HepG2 (cell line): Measurements from ENCODE around the gene RAD51D. TPM values are rescaled to one million over a fixed set of nuclear protein-coding genes. Genes with fewer than 3 reads are reported as not detected.

Source experiments
- NFE2L1 ChIP-seq: sonication (generic); formaldehyde crosslinking; IDR thresholded peaks from 2 replicates; pipeline ENCODE4 v1.4.0; 2020; ENCODE audit warnings: missing genetic modification reagents, mild to moderate bottlenecking, borderline replicate concordance
- RNF2 ChIP-seq: fragments of 450-650 bp; conservative IDR thresholded peaks from 2 replicates; pipeline ENCODE4 v1.6.1; 2016; ENCODE audit warnings: low read depth
- SIN3A ChIP-seq: IDR thresholded peaks from 2 replicates; pipeline ENCODE4 v1.6.1; 2011; ENCODE audit warnings: low read depth, mild to moderate bottlenecking, control low read depth, low read length, borderline replicate concordance
- ZFP36L1 ChIP-seq: sonication (generic); formaldehyde crosslinking; IDR thresholded peaks from 2 replicates; pipeline ENCODE4 v1.8.0; 2022; ENCODE audit warnings: mild to moderate bottlenecking, missing genetic modification reagents, moderate library complexity
- ZNF136 ChIP-seq: sonication (generic); formaldehyde crosslinking; IDR thresholded peaks from 2 replicates; pipeline ENCODE4 v1.8.1; 2022; ENCODE audit warnings: low read depth, mild to moderate bottlenecking, moderate library complexity, missing genetic modification reagents
- ZNF367 ChIP-seq: sonication (generic); formaldehyde crosslinking; IDR thresholded peaks from 2 replicates; pipeline ENCODE4 v1.4.0; 2020; ENCODE audit warnings: missing genetic modification reagents, borderline replicate concordance
- ZNF441 ChIP-seq: sonication (generic); formaldehyde crosslinking; IDR thresholded peaks from 2 replicates; pipeline ENCODE4 v1.7.0; 2021; ENCODE audit warnings: missing genetic modification reagents, borderline replicate concordance
- ZNF501 ChIP-seq: sonication (generic); formaldehyde crosslinking; IDR thresholded peaks from 2 replicates; pipeline ENCODE4 v1.5.1; 2020; ENCODE audit warnings: mild to moderate bottlenecking, moderate library complexity, missing genetic modification reagents
- ZNF619 ChIP-seq: sonication (generic); formaldehyde crosslinking; IDR thresholded peaks from 2 replicates; pipeline ENCODE4 v1.4.0; 2020; ENCODE audit warnings: mild to moderate bottlenecking, missing genetic modification reagents
- polyA plus RNA-seq, 8 experiments: library from polyadenylated mRNA; depleted of rRNA in 3 of 8; stranded (reverse) in 7 of 8; unstranded in 1 of 8; fragments of >200 nt; fragmentation: Illumina TruSeq in 4 of 8; extraction: Trizol in 4 of 8; gene quantifications; 2 replicates each; pipeline versions ENCODE4 v1.2.1 to v1.2.3, GENCODE V29; 2011 to 2016; ENCODE audit warnings: low read depth in 4 of 8, missing spikeins in 1 of 8, mixed read lengths in 1 of 8; ENCODE audit not compliant: insufficient read depth in 1 of 8
- total RNA-seq, 5 experiments: library from RNA; depleted of rRNA; stranded (reverse); fragments of >200 nt; fragmentation: Illumina TruSeq; extraction: Trizol; gene quantifications; 2 replicates each; pipeline ENCODE4 v1.2.3, GENCODE V29; 2016; ENCODE audit warnings: low read depth in 1 of 5
- TF ChIP-seq, protein P1 (sequence below): sonication (generic); formaldehyde crosslinking; IDR thresholded peaks from 2 replicates; pipeline ENCODE4 v1.4.0; 2020; ENCODE audit warnings: missing genetic modification reagents, mild to moderate bottlenecking, borderline replicate concordance
- TF ChIP-seq, protein P2 (sequence below): sonication (generic); formaldehyde crosslinking; IDR thresholded peaks from 2 replicates; pipeline ENCODE4 v1.5.0; 2020; ENCODE audit warnings: mild to moderate bottlenecking, missing genetic modification reagents
- TF ChIP-seq, protein P3 (sequence below): sonication (generic); formaldehyde crosslinking; IDR thresholded peaks from 2 replicates; pipeline ENCODE4 v1.9.0; 2021; ENCODE audit warnings: missing genetic modification reagents, borderline replicate concordance
- TF ChIP-seq, protein P4 (sequence below), 2 experiments: sonication (generic) in 1 of 2; formaldehyde crosslinking in 1 of 2; IDR thresholded peaks; 2 replicates each; pipeline versions ENCODE4 v1.4.0 to v1.6.1; 2016 to 2020; ENCODE audit warnings: borderline replicate concordance in 1 of 2, low read depth in 1 of 2, mild to moderate bottlenecking in 1 of 2, missing genetic modification reagents in 1 of 2
- TF ChIP-seq, protein P5 (sequence below): sonication (generic); formaldehyde crosslinking; IDR thresholded peaks from 2 replicates; pipeline ENCODE4 v1.8.1; 2023; ENCODE audit warnings: mild to moderate bottlenecking, missing genetic modification reagents

The RAD51D gene
- total and polyA plus RNA-seq, 2 of the 13 experiments (the other 11 are each of a cell fraction or from before 2014, with no cell fraction given), result 6.7 to 13.1 TPM

DNA sequence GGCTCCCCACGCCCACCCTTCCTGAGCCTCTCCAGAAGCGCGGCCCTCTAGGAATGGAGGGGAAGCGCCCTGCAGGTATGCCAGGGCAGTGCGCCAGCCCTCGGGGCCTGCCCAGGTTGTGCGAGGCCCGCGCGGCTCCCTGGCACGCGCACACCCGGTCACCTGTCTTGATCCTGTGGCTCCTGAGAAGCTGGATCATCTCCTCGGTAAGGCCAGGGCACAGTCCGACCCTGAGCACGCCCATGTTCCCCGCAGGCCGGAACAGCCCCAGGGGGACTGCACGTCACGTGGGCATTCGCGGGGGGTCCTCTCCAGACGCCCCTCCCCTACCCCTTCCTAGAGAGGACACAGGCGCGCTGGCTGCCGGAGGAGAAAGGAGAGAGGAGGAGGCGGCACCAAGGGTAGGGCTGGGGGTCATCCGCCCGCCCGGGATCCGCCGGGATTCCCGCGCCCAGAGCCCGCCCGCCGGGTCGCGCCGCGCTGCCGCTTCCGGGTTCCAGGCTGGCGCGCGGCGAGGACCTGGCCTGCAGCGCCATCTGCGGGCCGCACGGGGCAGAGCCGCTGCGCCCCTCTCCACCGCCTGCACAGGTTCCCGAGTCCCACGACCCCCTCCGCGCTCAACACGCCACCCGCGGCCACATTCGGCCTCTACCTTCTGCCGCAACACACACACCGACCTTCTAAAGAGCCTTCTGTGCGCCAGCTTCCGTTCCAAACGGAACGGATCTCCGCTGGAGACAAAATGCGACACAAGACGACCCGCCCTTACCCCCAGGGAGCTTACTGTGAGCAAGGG lies at the start of gene RAD51D (continued):
- TF ChIP-seq, protein P1, sequence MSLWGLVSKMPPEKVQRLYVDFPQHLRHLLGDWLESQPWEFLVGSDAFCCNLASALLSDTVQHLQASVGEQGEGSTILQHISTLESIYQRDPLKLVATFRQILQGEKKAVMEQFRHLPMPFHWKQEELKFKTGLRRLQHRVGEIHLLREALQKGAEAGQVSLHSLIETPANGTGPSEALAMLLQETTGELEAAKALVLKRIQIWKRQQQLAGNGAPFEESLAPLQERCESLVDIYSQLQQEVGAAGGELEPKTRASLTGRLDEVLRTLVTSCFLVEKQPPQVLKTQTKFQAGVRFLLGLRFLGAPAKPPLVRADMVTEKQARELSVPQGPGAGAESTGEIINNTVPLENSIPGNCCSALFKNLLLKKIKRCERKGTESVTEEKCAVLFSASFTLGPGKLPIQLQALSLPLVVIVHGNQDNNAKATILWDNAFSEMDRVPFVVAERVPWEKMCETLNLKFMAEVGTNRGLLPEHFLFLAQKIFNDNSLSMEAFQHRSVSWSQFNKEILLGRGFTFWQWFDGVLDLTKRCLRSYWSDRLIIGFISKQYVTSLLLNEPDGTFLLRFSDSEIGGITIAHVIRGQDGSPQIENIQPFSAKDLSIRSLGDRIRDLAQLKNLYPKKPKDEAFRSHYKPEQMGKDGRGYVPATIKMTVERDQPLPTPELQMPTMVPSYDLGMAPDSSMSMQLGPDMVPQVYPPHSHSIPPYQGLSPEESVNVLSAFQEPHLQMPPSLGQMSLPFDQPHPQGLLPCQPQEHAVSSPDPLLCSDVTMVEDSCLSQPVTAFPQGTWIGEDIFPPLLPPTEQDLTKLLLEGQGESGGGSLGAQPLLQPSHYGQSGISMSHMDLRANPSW (CRISPR knock-in tag), result no peak
- TF ChIP-seq ZNF136 (CRISPR knock-in tag) (no peak), ZNF367 (CRISPR knock-in tag) (no peak), ZNF501 (CRISPR knock-in tag) (0 out of 2 replicates have a peak, but pooled peaks have one; percentile 19), ZNF441 (CRISPR knock-in tag) (no peak; the same call in 1 of the 2 replicates), ZFP36L1 (CRISPR knock-in tag) (no peak), ZNF619 (CRISPR knock-in tag) (no peak; the same call in 1 of the 2 replicates), RNF2 (no peak), SIN3A (0 out of 2 replicates have a peak, but pooled peaks have one; percentile 25), NFE2L1 (no peak)
- TF ChIP-seq, protein P2, sequence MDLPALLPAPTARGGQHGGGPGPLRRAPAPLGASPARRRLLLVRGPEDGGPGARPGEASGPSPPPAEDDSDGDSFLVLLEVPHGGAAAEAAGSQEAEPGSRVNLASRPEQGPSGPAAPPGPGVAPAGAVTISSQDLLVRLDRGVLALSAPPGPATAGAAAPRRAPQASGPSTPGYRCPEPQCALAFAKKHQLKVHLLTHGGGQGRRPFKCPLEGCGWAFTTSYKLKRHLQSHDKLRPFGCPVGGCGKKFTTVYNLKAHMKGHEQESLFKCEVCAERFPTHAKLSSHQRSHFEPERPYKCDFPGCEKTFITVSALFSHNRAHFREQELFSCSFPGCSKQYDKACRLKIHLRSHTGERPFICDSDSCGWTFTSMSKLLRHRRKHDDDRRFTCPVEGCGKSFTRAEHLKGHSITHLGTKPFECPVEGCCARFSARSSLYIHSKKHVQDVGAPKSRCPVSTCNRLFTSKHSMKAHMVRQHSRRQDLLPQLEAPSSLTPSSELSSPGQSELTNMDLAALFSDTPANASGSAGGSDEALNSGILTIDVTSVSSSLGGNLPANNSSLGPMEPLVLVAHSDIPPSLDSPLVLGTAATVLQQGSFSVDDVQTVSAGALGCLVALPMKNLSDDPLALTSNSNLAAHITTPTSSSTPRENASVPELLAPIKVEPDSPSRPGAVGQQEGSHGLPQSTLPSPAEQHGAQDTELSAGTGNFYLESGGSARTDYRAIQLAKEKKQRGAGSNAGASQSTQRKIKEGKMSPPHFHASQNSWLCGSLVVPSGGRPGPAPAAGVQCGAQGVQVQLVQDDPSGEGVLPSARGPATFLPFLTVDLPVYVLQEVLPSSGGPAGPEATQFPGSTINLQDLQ (CRISPR knock-in tag), result no peak
- TF ChIP-seq, protein P3, sequence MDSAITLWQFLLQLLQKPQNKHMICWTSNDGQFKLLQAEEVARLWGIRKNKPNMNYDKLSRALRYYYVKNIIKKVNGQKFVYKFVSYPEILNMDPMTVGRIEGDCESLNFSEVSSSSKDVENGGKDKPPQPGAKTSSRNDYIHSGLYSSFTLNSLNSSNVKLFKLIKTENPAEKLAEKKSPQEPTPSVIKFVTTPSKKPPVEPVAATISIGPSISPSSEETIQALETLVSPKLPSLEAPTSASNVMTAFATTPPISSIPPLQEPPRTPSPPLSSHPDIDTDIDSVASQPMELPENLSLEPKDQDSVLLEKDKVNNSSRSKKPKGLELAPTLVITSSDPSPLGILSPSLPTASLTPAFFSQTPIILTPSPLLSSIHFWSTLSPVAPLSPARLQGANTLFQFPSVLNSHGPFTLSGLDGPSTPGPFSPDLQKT (CRISPR knock-in tag), result no peak
- TF ChIP-seq, protein P4, sequence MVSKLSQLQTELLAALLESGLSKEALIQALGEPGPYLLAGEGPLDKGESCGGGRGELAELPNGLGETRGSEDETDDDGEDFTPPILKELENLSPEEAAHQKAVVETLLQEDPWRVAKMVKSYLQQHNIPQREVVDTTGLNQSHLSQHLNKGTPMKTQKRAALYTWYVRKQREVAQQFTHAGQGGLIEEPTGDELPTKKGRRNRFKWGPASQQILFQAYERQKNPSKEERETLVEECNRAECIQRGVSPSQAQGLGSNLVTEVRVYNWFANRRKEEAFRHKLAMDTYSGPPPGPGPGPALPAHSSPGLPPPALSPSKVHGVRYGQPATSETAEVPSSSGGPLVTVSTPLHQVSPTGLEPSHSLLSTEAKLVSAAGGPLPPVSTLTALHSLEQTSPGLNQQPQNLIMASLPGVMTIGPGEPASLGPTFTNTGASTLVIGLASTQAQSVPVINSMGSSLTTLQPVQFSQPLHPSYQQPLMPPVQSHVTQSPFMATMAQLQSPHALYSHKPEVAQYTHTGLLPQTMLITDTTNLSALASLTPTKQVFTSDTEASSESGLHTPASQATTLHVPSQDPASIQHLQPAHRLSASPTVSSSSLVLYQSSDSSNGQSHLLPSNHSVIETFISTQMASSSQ (IDR thresholded peaks at IDR 0.05; ENCODE audit: low read depth), result no peak
- TF ChIP-seq, protein P4 (CRISPR knock-in tag; IDR thresholded peaks at IDR 0.05; ENCODE audit: borderline replicate concordance), result no peak
- TF ChIP-seq, protein P5, sequence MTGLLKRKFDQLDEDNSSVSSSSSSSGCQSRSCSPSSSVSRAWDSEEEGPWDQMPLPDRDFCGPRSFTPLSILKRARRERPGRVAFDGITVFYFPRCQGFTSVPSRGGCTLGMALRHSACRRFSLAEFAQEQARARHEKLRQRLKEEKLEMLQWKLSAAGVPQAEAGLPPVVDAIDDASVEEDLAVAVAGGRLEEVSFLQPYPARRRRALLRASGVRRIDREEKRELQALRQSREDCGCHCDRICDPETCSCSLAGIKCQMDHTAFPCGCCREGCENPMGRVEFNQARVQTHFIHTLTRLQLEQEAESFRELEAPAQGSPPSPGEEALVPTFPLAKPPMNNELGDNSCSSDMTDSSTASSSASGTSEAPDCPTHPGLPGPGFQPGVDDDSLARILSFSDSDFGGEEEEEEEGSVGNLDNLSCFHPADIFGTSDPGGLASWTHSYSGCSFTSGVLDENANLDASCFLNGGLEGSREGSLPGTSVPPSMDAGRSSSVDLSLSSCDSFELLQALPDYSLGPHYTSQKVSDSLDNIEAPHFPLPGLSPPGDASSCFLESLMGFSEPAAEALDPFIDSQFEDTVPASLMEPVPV (CRISPR knock-in tag), result no peak
